Measurements from ENCODE around the gene SMYD2. TPM values are rescaled to one million over a fixed set of nuclear protein-coding genes. Genes with fewer than 3 reads are reported as not detected.

The SMYD2 gene
- polyA plus RNA-seq, 4 donors: 42.5 to 45.5 (median 43.9) TPM

GRCh38 chr1:214300149-214300780 lies 19.3 kb downstream of the SMYD2 start:
- no peak for DNase-seq (ENCODE audit: low read depth in 4 of 4, low spot score in 3 of 4)

- DNase-seq (ENCODE audit: low read depth in 4 of 4, low spot score in 3 of 4): no peak
Measured at GRCh38 chr1:214301526-214301925, 20.6 kb downstream of the SMYD2 start.

- no peak for DNase-seq (ENCODE audit: low read depth in 4 of 4, low spot score in 3 of 4)
Measured at GRCh38 chr1:214303141-214303930, 22.4 kb downstream of the SMYD2 start.

- DNase-seq (ENCODE audit: low read depth in 4 of 4, low spot score in 3 of 4): no peak
Measured at GRCh38 chr1:214305164-214305751, 24.3 kb downstream of the SMYD2 start.

- no peak for DNase-seq (ENCODE audit: low read depth in 4 of 4, low spot score in 3 of 4)
Measured at GRCh38 chr1:214306269-214306668, 25.3 kb downstream of the SMYD2 start.

- DNase-seq (ENCODE audit: low read depth in 4 of 4, low spot score in 3 of 4): no peak
Measured at GRCh38 chr1:214310010-214310409, 29.1 kb downstream of the SMYD2 start.

GRCh38 chr1:214310777-214311690 lies 30.1 kb downstream of the SMYD2 start:
- DNase-seq (ENCODE audit: low read depth in 4 of 4, low spot score in 3 of 4): no peak

GRCh38 chr1:214312530-214313051 lies 31.6 kb downstream of the SMYD2 start:
- no peak for DNase-seq (ENCODE audit: low read depth in 4 of 4, low spot score in 3 of 4)

GRCh38 chr1:214314178-214314843 lies 33.4 kb downstream of the SMYD2 start:
- DNase-seq (ENCODE audit: low read depth in 4 of 4, low spot score in 3 of 4): no peak

GRCh38 chr1:214316593-214316992 lies 35.6 kb downstream of the SMYD2 start:
- no peak for DNase-seq (ENCODE audit: low read depth in 4 of 4, low spot score in 3 of 4)

GRCh38 chr1:214317300-214317699 lies 36.3 kb downstream of the SMYD2 start:
- DNase-seq (ENCODE audit: low read depth in 4 of 4, low spot score in 3 of 4): no peak

GRCh38 chr1:214317734-214318133 lies 36.8 kb downstream of the SMYD2 start:
- DNase-seq (ENCODE audit: low read depth in 4 of 4, low spot score in 3 of 4): no peak

GRCh38 chr1:214318356-214318755 lies 37.4 kb downstream of the SMYD2 start:
- DNase-seq (ENCODE audit: low read depth in 4 of 4, low spot score in 3 of 4): no peak

GRCh38 chr1:214318956-214319736 lies 38.2 kb downstream of the SMYD2 start:
- no peak for DNase-seq (ENCODE audit: low read depth in 4 of 4, low spot score in 3 of 4)

GRCh38 chr1:214319938-214320337 lies 39.0 kb downstream of the SMYD2 start:
- DNase-seq (ENCODE audit: low read depth in 4 of 4, low spot score in 3 of 4): no peak

GRCh38 chr1:214321705-214322453 lies 40.9 kb downstream of the SMYD2 start:
- no peak for DNase-seq (ENCODE audit: low read depth in 4 of 4, low spot score in 3 of 4)

GRCh38 chr1:214324896-214325800 lies 44.2 kb downstream of the SMYD2 start:
- DNase-seq (ENCODE audit: low read depth in 4 of 4, low spot score in 3 of 4): no peak

Data from right renal pelvis (tissue), 4 donors.